Naive thymus-derived CD4-positive, alpha-beta T cell (primary cell): ENCODE data around the gene CAMK1G. TPM values are rescaled to one million over a fixed set of nuclear protein-coding genes. Genes with fewer than 3 reads are reported as not detected.
A peak's percentile ranks its signal among the peaks of the same experiment; 100 is the strongest.

Source experiments
- ATAC-seq: fragments of 150-1000 bp; cut with Tn5 transposase; 2 replicates; pipeline ENCODE4 v1.10.0; 2021; ENCODE audit warnings: mild to moderate bottlenecking, moderate library complexity
- CTCF ChIA-PET: fragments of 350-600 bp; sonication (Branson Sonifier 250); formaldehyde crosslinking; loops from one replicate; lab custom pipeline; 2021; ENCODE audit warnings: antibody characterized with exemption; lab: Charles Lee
- POLR2A ChIA-PET: fragments of 350-600 bp; sonication (Branson Sonifier 250); formaldehyde crosslinking; loops from one replicate; lab custom pipeline; 2021; ENCODE audit warnings: antibody characterized with exemption, inconsistent platforms; lab: Charles Lee
- DNase-seq, 9 donors: peaks; one replicate each; pipeline versions ENCODE4 v3.0.0 to v3.0.0-alpha.2; 2020 to 2022; ENCODE audit warnings: mixed read lengths in 1 of 9
- H3K27ac ChIP-seq: one replicate; pipeline ENCODE4 v1.7.0; 2013; ENCODE audit warnings: mild to moderate bottlenecking, low read depth, low read length, moderate library complexity
- H3K27me3 ChIP-seq, 2 donors: one replicate each; pipeline ENCODE4 v1.7.0; 2013; ENCODE audit warnings: low read length in 2 of 2, mild to moderate bottlenecking in 2 of 2, moderate library complexity in 2 of 2; ENCODE audit not compliant: control insufficient read depth in 2 of 2, insufficient read depth in 2 of 2
- H3K36me3 ChIP-seq, 3 experiments: 1 replicate in 2 of 3; 2 replicates in 1 of 3; pipeline ENCODE4 v1.7.0; 2013; ENCODE audit warnings: low read length in 3 of 3, mild to moderate bottlenecking in 3 of 3, moderate library complexity in 1 of 3; ENCODE audit not compliant: insufficient read depth in 3 of 3, control insufficient read depth in 2 of 3
- H3K4me1 ChIP-seq, 2 donors: one replicate each; pipeline ENCODE4 v1.7.0; 2013; ENCODE audit warnings: low read length in 2 of 2, mild to moderate bottlenecking in 2 of 2, moderate library complexity in 1 of 2; ENCODE audit not compliant: control insufficient read depth in 2 of 2, insufficient read depth in 2 of 2
- H3K4me3 ChIP-seq: 2 replicates; pipeline ENCODE4 v1.7.0; 2013; ENCODE audit warnings: mild to moderate bottlenecking, low read length
- H3K9me3 ChIP-seq, 3 experiments: 1 replicate in 2 of 3; 2 replicates in 1 of 3; pipeline ENCODE4 v1.7.0; 2013; ENCODE audit warnings: low read length in 3 of 3; ENCODE audit not compliant: control insufficient read depth in 2 of 3
- H3K27ac Mint-ChIP-seq, 9 donors: one replicate each; pipeline ENCODE4 v1.8.0; 2020 to 2022; ENCODE audit warnings: mixed read lengths in 9 of 9, mild to moderate bottlenecking in 8 of 9, moderate library complexity in 5 of 9, inconsistent platforms in 2 of 9
- H3K27me3 Mint-ChIP-seq, 5 donors: one replicate each; pipeline ENCODE4 v1.8.0; 2021 to 2022; ENCODE audit warnings: mixed read lengths in 5 of 5, mild to moderate bottlenecking in 1 of 5
- H3K36me3 Mint-ChIP-seq, 5 donors: one replicate each; pipeline ENCODE4 v1.8.0; 2020 to 2022; ENCODE audit warnings: mixed read lengths in 5 of 5, mild to moderate bottlenecking in 3 of 5, inconsistent platforms in 1 of 5
- H3K4me1 Mint-ChIP-seq, 7 donors: one replicate each; pipeline ENCODE4 v1.8.0; 2020 to 2022; ENCODE audit warnings: mixed read lengths in 7 of 7, mild to moderate bottlenecking in 3 of 7, inconsistent platforms in 1 of 7
- H3K4me3 Mint-ChIP-seq, 10 donors: one replicate each; pipeline ENCODE4 v1.8.0; 2020 to 2022; ENCODE audit warnings: mild to moderate bottlenecking in 10 of 10, mixed read lengths in 10 of 10, moderate library complexity in 6 of 10, inconsistent platforms in 2 of 10
- H3K9me3 Mint-ChIP-seq, 11 donors: one replicate each; pipeline ENCODE4 v1.8.0; 2020 to 2022; ENCODE audit warnings: mixed read lengths in 11 of 11, mild to moderate bottlenecking in 4 of 11, inconsistent platforms in 1 of 11, moderate library complexity in 1 of 11
- intact Hi-C, 2 donors: fragments of 100-400 bp; cut with micrococcal nuclease; formaldehyde crosslinking; loops; one replicate each; pipeline ENCODE4 v1.15.1; 2023
- polyA plus RNA-seq, 2 donors: library from polyadenylated mRNA; unstranded; fragments of 300-500 nt; fragmentation: Illumina TruSeq; gene quantifications; one replicate each; pipeline ENCODE4 v1.2.3, GENCODE V29; 2021
- total RNA-seq, 6 experiments: library from RNA in 5 of 6; stranded (reverse) in 5 of 6; gene quantifications; 1 replicate in 5 of 6; 2 replicates in 1 of 6; pipeline ENCODE4 v1.2.3 and lab custom pipeline; 2021 to 2026

The CAMK1G gene
- total and polyA plus RNA-seq, 7 experiments from 2014 or later = not detected

- intact Hi-C loops = no loop called here
Observed at GRCh38 chr1:209561532-209561931, 22.0 kb upstream of the CAMK1G start.

GRCh38 chr1:209564849-209565248 lies 18.7 kb upstream of the CAMK1G start:
- ATAC-seq (no peak), DNase-seq (no peak)
- H3K27me3 Mint-ChIP-seq = peaks cover 17 to 47% (median 30%) of the 10 kb centered on the region in 5 donors
- H3K9me3 Mint-ChIP-seq = no peaks in the 10 kb centered on the region
- intact Hi-C loops = loop anchor here (5.0 kb wide), 3 partner anchors 257 to 913 kb away; no protein-coding TSS in a partner anchor
- no peaks in the 10 kb centered on the region for H3K9me3 ChIP-seq
- peaks cover 0 to 8% of the 10 kb centered on the region in 2 donors for H3K4me1 ChIP-seq
- ChIA-PET POLR2A (no interaction called here), CTCF (no interaction called here)
- no peak overlapping the region for H3K4me3 Mint-ChIP-seq
- H3K4me3 ChIP-seq = no peak overlapping the region
- H3K36me3 ChIP-seq = no peaks in the 10 kb centered on the region
- H3K4me1 Mint-ChIP-seq = peaks cover 3 to 22% (median 8%) of the 10 kb centered on the region in 7 donors
- H3K27ac Mint-ChIP-seq = no peak overlapping the region
- H3K27ac ChIP-seq = no peak overlapping the region
- no peaks in the 10 kb centered on the region for H3K36me3 Mint-ChIP-seq
- no peaks in the 10 kb centered on the region for H3K27me3 ChIP-seq

More at GRCh38 chr1:209561532-209561931, 22.0 kb upstream of the CAMK1G start:
- ATAC-seq (no peak), DNase-seq (no peak)
- Mint-ChIP-seq H3K4me3 (no peak overlapping the region), H3K9me3 (no peaks in the 10 kb centered on the region), H3K27me3 (peaks cover 15 to 45% (median 27%) of the 10 kb centered on the region in 5 donors), H3K27ac (no peak overlapping the region), H3K36me3 (no peaks in the 10 kb centered on the region), H3K4me1 (peaks cover 0 to 5% (median 4%) of the 10 kb centered on the region in 7 donors)
- H3K27ac ChIP-seq = no peak overlapping the region
- CTCF ChIA-PET = interaction anchor here (0.6 kb wide), 1 partner anchor 1544 kb away, joined by 5 read pairs; no protein-coding TSS in a partner anchor
- H3K4me3 ChIP-seq = no peak overlapping the region
- peaks cover 0 to 5% of the 10 kb centered on the region in 2 donors for H3K4me1 ChIP-seq
- no peaks in the 10 kb centered on the region for H3K27me3 ChIP-seq
- H3K36me3 ChIP-seq = no peaks in the 10 kb centered on the region
- no peaks in the 10 kb centered on the region for H3K9me3 ChIP-seq
- POLR2A ChIA-PET = interaction anchor here (1.0 kb wide), 1 partner anchor 12 kb away, joined by 3 read pairs; no protein-coding TSS in a partner anchor

- POLR2A ChIA-PET = no interaction called here
- no peak overlapping the region for H3K4me3 ChIP-seq
- H3K9me3 Mint-ChIP-seq = no peaks in the 10 kb centered on the region
Observed at GRCh38 chr1:209565759-209566678, 17.5 kb upstream of the CAMK1G start.

GRCh38 chr1:209567698-209568175 lies 15.8 kb upstream of the CAMK1G start:
- DNase-seq (no peak), ATAC-seq (no peak)
- Histone ChIP-seq H3K27ac (no peak overlapping the region), H3K9me3 (no peaks in the 10 kb centered on the region), H3K4me1 (peaks cover 0 to 11% of the 10 kb centered on the region in 2 donors), H3K27me3 (no peaks in the 10 kb centered on the region), H3K4me3 (no peak overlapping the region), H3K36me3 (no peaks in the 10 kb centered on the region)
- Mint-ChIP-seq H3K4me3 (no peak overlapping the region), H3K27ac (no peak overlapping the region), H3K36me3 (no peaks in the 10 kb centered on the region), H3K4me1 (peaks cover 6 to 26% (median 11%) of the 10 kb centered on the region in 7 donors), H3K27me3 (peaks cover 14 to 49% (median 36%) of the 10 kb centered on the region in 5 donors), H3K9me3 (no peaks in the 10 kb centered on the region)
- CTCF ChIA-PET = interaction anchor here (1.2 to 4.7 kb wide), 6 partner anchors 120 to 915 kb away, joined by 3 to 36 read pairs (median 6); no protein-coding TSS in a partner anchor
- POLR2A ChIA-PET = no interaction called here
- intact Hi-C loops = loop anchor here (2.0 to 5.0 kb wide), 5 partner anchors 255 to 915 kb away; no protein-coding TSS in a partner anchor

More at GRCh38 chr1:209565759-209566678, 17.5 kb upstream of the CAMK1G start:
- Mint-ChIP-seq H3K4me1 (peaks cover 6 to 26% (median 11%) of the 10 kb centered on the region in 7 donors), H3K4me3 (peak overlapping the region in 1 of 10 donors; percentile 29), H3K27me3 (peaks cover 17 to 47% (median 38%) of the 10 kb centered on the region in 5 donors), H3K27ac (peak overlapping the region in 1 of 9 donors; percentile 15), H3K36me3 (no peaks in the 10 kb centered on the region)
- no peaks in the 10 kb centered on the region for H3K9me3 ChIP-seq
- H3K27me3 ChIP-seq = no peaks in the 10 kb centered on the region
- no peak overlapping the region for H3K27ac ChIP-seq
- H3K4me1 ChIP-seq = peaks cover 0 to 11% of the 10 kb centered on the region in 2 donors
- intact Hi-C loops = loop anchor here (1.0 to 5.0 kb wide), 5 partner anchors 212 to 914 kb away; no protein-coding TSS in a partner anchor
- peak; percentile 84 for ATAC-seq
- peak; percentile 31 to 73 (median 67) for DNase-seq
- CTCF ChIA-PET = interaction anchor here (0.6 to 4.7 kb wide), 13 partner anchors 9 to 914 kb away, joined by 3 to 36 read pairs (median 4); no protein-coding TSS in a partner anchor
- H3K36me3 ChIP-seq = no peaks in the 10 kb centered on the region

GRCh38 chr1:209569455-209570207 lies 13.9 kb upstream of the CAMK1G start:
- intact Hi-C loops = loop anchor here (1.0 to 5.0 kb wide), 8 partner anchors 58 to 917 kb away; no protein-coding TSS in a partner anchor
- CTCF ChIA-PET = interaction anchor here (0.6 to 4.7 kb wide), 19 partner anchors 10 to 228 kb away, joined by 3 to 36 read pairs (median 3); partner anchors contain the start of genes CAMK1G and TRAF3IP3
- POLR2A ChIA-PET = interaction anchor here (0.7 to 1.0 kb wide), 2 partner anchors 95 to 115 kb away, joined by 3 to 4 read pairs; no protein-coding TSS in a partner anchor
- no peaks in the 10 kb centered on the region for H3K36me3 ChIP-seq
- Mint-ChIP-seq H3K27ac (peak overlapping the region in 4 of 9 donors; percentile 20 to 42 (median 32)), H3K4me3 (peak overlapping the region in 7 of 10 donors; percentile 12 to 67 (median 24)), H3K9me3 (no peaks in the 10 kb centered on the region), H3K27me3 (peaks cover 11 to 52% (median 26%) of the 10 kb centered on the region in 5 donors), H3K4me1 (peaks cover 6 to 26% (median 11%) of the 10 kb centered on the region in 7 donors), H3K36me3 (no peaks in the 10 kb centered on the region)
- no peak overlapping the region for H3K4me3 ChIP-seq
- H3K4me1 ChIP-seq = peaks cover 0 to 11% of the 10 kb centered on the region in 2 donors
- no peak overlapping the region for H3K27ac ChIP-seq
- ATAC-seq = peak; percentile 76
- DNase-seq = peak; percentile 38 to 74 (median 66)
- H3K27me3 ChIP-seq = no peaks in the 10 kb centered on the region
- H3K9me3 ChIP-seq = no peaks in the 10 kb centered on the region
